Hepatocyte (in vitro differentiated cells): ENCODE results near the gene ZNF407.

Experiments used
- CTCF ChIP-seq: fragments of 200-600 bp; sonication (generic); IDR thresholded peaks from 2 replicates; pipeline ENCODE4 v1.5.1; 2016; ENCODE audit warnings: antibody characterized with exemption, mild to moderate bottlenecking; ENCODE audit not compliant: poor library complexity
- EZH2phosphoT487 ChIP-seq: fragments of 200-600 bp; sonication (generic); IDR thresholded peaks from one replicate; pipeline ENCODE4 v1.6.1; 2018; ENCODE audit warnings: antibody characterized with exemption, mild to moderate bottlenecking, low read depth, moderate library complexity; ENCODE audit not compliant: unreplicated experiment, severe bottlenecking

- no peak for TF ChIP-seq EZH2phosphoT487
- no peak for TF ChIP-seq CTCF
Measured at GRCh38 chr18:74637070-74637469, 39.4 kb downstream of the ZNF407 start.
